GM12891 (cell line): ENCODE measurements around the gene CLBA1.

Experiments used
- PAX5 ChIP-seq: IDR thresholded peaks from 2 replicates; pipeline ENCODE4 v1.6.1; 2011; ENCODE audit warnings: low read length, moderate library complexity, mild to moderate bottlenecking; ENCODE audit not compliant: insufficient read depth, severe bottlenecking
- POLR2A ChIP-seq: IDR thresholded peaks from 2 replicates; pipeline ENCODE4 v1.6.1; 2011; ENCODE audit warnings: low read depth, low read length, control low read depth
- POLR2AphosphoS5 ChIP-seq: IDR thresholded peaks from 2 replicates; pipeline ENCODE4 v1.6.1; 2011; ENCODE audit warnings: low read depth, low read length, control low read depth
- POU2F2 ChIP-seq: IDR thresholded peaks from 2 replicates; pipeline ENCODE4 v1.6.1; 2011; ENCODE audit warnings: low read depth, mild to moderate bottlenecking, control low read depth, low read length, moderate library complexity
- SPI1 ChIP-seq: IDR thresholded peaks from 2 replicates; pipeline ENCODE4 v1.6.1; 2011; ENCODE audit warnings: low read depth, low read length, control low read depth
- TAF1 ChIP-seq: IDR thresholded peaks from 2 replicates; pipeline ENCODE4 v1.6.1; 2011; ENCODE audit warnings: low read depth, low read length, control low read depth

- TF ChIP-seq POU2F2 (no peak), POLR2AphosphoS5 (no peak), TAF1 (no peak), POLR2A (no peak; the same call in 1 of the 2 replicates), SPI1 (no peak), PAX5 (no peak)
Measured at GRCh38 chr14:105006831-105007592, 21.4 kb downstream of the CLBA1 start.
